Measurements from ENCODE around the gene GABRB1.

The GABRB1 gene

DNA sequence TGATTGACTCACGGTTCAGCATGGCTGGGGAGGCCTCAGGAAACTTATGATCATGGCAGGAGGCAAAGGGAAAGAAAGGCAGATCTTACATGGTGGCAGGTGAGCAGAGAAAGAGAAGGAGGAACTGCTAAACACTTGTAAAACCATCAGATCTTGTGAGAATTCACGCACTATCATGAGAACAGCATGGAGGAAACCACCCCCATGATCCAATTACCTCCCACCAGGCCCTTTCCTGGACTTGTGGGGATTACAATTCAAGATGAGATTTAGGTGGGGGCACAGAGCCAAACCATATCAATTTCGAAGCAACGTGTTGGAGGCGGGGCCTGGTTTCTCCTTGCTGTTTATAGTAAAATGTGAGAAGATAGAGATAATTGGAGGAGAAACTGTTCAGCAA is 167.4 kb downstream of the GABRB1 start:
- no peaks in the 10 kb centered on the region for H3K4me1 ChIP-seq (ENCODE audit: control insufficient read depth, insufficient read depth, low read length)
- no peak overlapping the region for H3K27ac ChIP-seq (ENCODE audit: low read length)
- no CpG with 5 or more reads among the region's 5 CpGs for WGBS (ENCODE audit: insufficient coverage, insufficient read length)
- H3K36me3 ChIP-seq (ENCODE audit: control insufficient read depth, insufficient read depth, low read length), result no peaks in the 10 kb centered on the region
- no peak for DNase-seq (ENCODE audit: low read depth, low spot score)
- no peak overlapping the region for H3K4me3 ChIP-seq (ENCODE audit: low read length)
- H3K27me3 ChIP-seq (ENCODE audit: control insufficient read depth, insufficient read depth, low read length), result no peaks in the 10 kb centered on the region
- H3K9me3 ChIP-seq (ENCODE audit: control insufficient read depth, insufficient read depth, low read length), result no peaks in the 10 kb centered on the region; the same call in 1 of the 2 replicates

DNA sequence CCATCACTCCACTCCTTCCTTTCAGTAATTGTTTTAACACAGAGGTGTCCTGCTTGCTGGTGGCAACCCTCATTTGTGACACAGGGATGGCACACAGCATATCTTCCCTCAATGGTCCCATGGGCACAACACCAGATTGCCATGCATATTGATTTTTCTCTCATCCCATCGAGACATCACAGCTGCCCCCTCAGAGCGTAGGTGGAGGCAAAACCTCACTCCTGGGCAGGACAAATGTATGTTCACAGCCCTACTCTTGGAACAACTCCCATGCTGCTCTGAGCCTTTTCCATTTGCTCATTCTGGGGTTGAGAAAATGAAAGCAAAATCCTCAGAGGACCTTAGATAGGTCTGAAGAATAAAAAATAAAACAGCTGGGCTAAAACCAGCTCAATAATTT is 172.2 kb downstream of the GABRB1 start:
- no peaks in the 10 kb centered on the region for H3K4me1 ChIP-seq (ENCODE audit: control insufficient read depth, insufficient read depth, low read length)
- no peaks in the 10 kb centered on the region; the same call in 1 of the 2 replicates for H3K9me3 ChIP-seq (ENCODE audit: control insufficient read depth, insufficient read depth, low read length)
- no peaks in the 10 kb centered on the region for H3K27me3 ChIP-seq (ENCODE audit: control insufficient read depth, insufficient read depth, low read length)
- no peak for DNase-seq (ENCODE audit: low read depth, low spot score)
- no peak overlapping the region for H3K4me3 ChIP-seq (ENCODE audit: low read length)
- no CpG with 5 or more reads among the region's 2 CpGs for WGBS (ENCODE audit: insufficient coverage, insufficient read length)
- H3K36me3 ChIP-seq (ENCODE audit: control insufficient read depth, insufficient read depth, low read length), result no peaks in the 10 kb centered on the region
- H3K27ac ChIP-seq (ENCODE audit: low read length), result no peak overlapping the region

DNA sequence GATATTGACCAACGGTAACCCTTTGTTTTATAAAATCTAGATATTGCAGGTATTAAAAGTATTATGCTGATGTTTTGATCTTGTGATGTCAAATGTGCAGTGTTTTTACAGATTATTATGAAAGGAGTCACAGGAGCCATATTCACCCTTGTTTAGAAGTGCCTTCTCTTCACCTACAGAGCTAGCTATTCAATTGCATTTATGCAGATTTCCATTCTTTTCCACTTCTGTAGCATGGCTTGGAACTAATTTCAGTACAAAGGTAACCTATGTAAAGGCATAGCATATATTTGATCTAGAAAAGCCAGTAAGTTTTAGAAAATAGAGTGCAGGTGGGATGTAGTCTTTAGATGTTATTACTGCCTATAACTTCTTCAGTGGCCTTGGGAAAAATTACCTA is 176.2 kb downstream of the GABRB1 start:
- no peaks in the 10 kb centered on the region for H3K27me3 ChIP-seq (ENCODE audit: control insufficient read depth, insufficient read depth, low read length)
- WGBS (ENCODE audit: insufficient coverage, insufficient read length), result no CpG with 5 or more reads among the region's 1 CpG
- H3K4me1 ChIP-seq (ENCODE audit: control insufficient read depth, insufficient read depth, low read length), result no peaks in the 10 kb centered on the region
- no peak overlapping the region for H3K4me3 ChIP-seq (ENCODE audit: low read length)
- no peaks in the 10 kb centered on the region; the same call in 1 of the 2 replicates for H3K9me3 ChIP-seq (ENCODE audit: control insufficient read depth, insufficient read depth, low read length)
- no peak for DNase-seq (ENCODE audit: low read depth, low spot score)
- no peaks in the 10 kb centered on the region for H3K36me3 ChIP-seq (ENCODE audit: control insufficient read depth, insufficient read depth, low read length)
- no peak overlapping the region for H3K27ac ChIP-seq (ENCODE audit: low read length)

DNA sequence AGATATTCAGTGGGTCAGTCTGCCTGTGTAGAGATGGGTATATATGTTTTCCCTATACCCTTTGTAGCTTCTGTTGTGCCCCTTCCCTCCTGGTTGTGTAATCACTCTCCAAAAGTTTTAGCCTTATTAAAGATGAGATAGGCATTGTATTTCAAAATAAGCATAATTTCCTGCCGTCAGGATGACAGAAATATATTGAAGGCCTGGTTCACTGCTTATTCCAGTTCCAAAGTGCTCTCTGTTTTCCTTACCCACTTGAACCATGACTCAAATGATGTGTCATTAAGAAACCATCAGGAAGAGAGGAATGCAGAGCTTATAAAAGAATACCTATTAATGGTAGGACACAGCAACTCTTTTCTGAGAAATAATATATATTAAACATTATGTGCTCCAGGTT is 178.5 kb downstream of the GABRB1 start:
- WGBS (ENCODE audit: insufficient coverage, insufficient read length), result no CpG with 5 or more reads among the region's 1 CpG
- DNase-seq (ENCODE audit: low read depth, low spot score), result no peak
- H3K36me3 ChIP-seq (ENCODE audit: control insufficient read depth, insufficient read depth, low read length), result no peaks in the 10 kb centered on the region
- no peaks in the 10 kb centered on the region for H3K4me1 ChIP-seq (ENCODE audit: control insufficient read depth, insufficient read depth, low read length)
- H3K4me3 ChIP-seq (ENCODE audit: low read length), result no peak overlapping the region
- no peaks in the 10 kb centered on the region; the same call in 1 of the 2 replicates for H3K9me3 ChIP-seq (ENCODE audit: control insufficient read depth, insufficient read depth, low read length)
- no peak overlapping the region for H3K27ac ChIP-seq (ENCODE audit: low read length)
- H3K27me3 ChIP-seq (ENCODE audit: control insufficient read depth, insufficient read depth, low read length), result no peaks in the 10 kb centered on the region

DNA sequence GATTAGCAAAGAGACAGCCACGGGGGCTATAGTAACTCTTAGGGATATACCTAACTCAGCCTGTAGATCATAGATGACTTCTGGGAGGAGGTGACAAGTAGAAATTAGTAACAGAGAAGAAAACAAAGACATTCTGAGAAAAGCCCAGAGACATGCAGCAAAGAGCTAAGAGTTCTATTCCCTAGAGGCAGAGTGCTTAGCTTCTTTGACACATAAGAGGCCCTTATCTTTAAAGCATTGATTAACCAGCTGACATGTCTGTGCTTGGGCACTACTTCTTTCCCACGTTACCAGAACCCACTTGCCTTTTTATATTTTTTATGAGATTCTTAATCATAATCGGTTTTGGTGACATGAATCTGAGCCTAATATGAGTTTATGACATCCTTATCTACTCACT is 179.5 kb downstream of the GABRB1 start:
- H3K27me3 ChIP-seq (ENCODE audit: control insufficient read depth, insufficient read depth, low read length), result no peaks in the 10 kb centered on the region
- no peaks in the 10 kb centered on the region; the same call in 1 of the 2 replicates for H3K9me3 ChIP-seq (ENCODE audit: control insufficient read depth, insufficient read depth, low read length)
- no peaks in the 10 kb centered on the region for H3K4me1 ChIP-seq (ENCODE audit: control insufficient read depth, insufficient read depth, low read length)
- H3K36me3 ChIP-seq (ENCODE audit: control insufficient read depth, insufficient read depth, low read length), result no peaks in the 10 kb centered on the region
- no peak for DNase-seq (ENCODE audit: low read depth, low spot score)
- H3K4me3 ChIP-seq (ENCODE audit: low read length), result no peak overlapping the region
- no peak overlapping the region for H3K27ac ChIP-seq (ENCODE audit: low read length)
- WGBS (ENCODE audit: insufficient coverage, insufficient read length), result no CpG with 5 or more reads among the region's 3 CpGs

DNA sequence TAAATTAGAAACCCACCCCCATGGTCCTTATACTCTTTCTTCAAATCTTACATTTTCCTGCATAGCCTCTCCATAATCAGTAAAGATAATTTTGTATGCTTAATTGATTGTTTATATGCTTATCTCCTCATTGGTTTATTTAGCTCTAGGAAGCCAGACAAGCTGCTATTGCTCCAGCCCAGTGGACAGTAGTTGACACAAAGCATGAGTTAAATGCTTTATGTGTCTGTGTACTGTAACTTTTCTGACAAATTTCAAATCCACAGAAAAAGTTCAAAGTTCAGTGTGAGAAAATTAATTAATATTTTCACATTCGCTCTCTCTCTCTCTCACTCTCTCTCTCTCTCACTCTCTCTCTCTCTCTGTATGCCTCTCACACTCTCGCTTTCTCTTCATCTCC is 181.7 kb downstream of the GABRB1 start:
- H3K36me3 ChIP-seq (ENCODE audit: control insufficient read depth, insufficient read depth, low read length), result no peaks in the 10 kb centered on the region
- WGBS (ENCODE audit: insufficient coverage, insufficient read length), result 100% methylated on average over 1 of the region's 2 CpGs
- H3K4me1 ChIP-seq (ENCODE audit: control insufficient read depth, insufficient read depth, low read length), result no peaks in the 10 kb centered on the region
- H3K27ac ChIP-seq (ENCODE audit: low read length), result no peak overlapping the region
- no peaks in the 10 kb centered on the region for H3K27me3 ChIP-seq (ENCODE audit: control insufficient read depth, insufficient read depth, low read length)
- H3K4me3 ChIP-seq (ENCODE audit: low read length), result no peak overlapping the region
- no peak for DNase-seq (ENCODE audit: low read depth, low spot score)
- H3K9me3 ChIP-seq (ENCODE audit: control insufficient read depth, insufficient read depth, low read length), result no peaks in the 10 kb centered on the region; the same call in 1 of the 2 replicates

DNA sequence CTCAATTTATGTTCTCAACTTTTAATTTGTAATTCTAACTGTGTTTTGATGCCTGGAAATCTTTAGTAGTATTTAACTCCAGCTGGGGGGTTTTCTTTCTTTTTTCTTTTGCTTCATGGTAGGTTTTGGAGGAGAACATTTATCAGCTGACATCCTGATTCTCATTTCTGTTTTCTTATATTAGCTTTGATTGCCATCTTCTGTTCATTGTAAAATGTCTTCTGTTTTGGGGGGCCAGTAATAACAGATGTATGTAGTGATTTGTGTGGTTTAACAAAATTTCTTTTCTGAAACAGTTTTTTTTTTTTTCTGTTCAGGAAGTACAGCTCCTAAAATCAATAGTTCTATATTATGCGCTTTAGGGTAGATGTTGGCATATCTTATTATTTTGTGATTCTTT is 182.2 kb downstream of the GABRB1 start:
- H3K27ac ChIP-seq (ENCODE audit: low read length), result no peak overlapping the region

DNA sequence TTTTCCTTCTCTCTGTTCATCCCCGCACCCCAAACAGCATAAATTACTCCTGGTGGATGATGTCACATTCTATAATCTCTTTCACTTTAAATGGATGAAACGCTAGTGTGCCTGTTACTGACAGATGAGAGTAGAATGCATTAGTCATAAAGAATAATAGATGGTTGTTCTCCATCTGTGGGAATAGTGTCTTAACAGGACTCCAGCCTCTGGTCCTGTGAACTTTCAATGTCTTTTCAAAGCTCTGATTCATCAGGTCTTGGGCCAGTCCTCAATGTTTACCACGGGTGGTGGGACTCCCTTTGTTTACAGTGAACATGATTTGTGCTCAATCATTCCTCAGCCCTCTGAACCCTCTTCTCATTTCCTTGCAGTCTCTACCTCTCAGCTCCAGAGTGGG is 182.6 kb downstream of the GABRB1 start:
- Histone ChIP-seq H3K9me3 (ENCODE audit: control insufficient read depth, insufficient read depth, low read length) (no peaks in the 10 kb centered on the region; the same call in 1 of the 2 replicates), H3K27ac (ENCODE audit: low read length) (no peak overlapping the region), H3K36me3 (ENCODE audit: control insufficient read depth, insufficient read depth, low read length) (no peaks in the 10 kb centered on the region), H3K4me3 (ENCODE audit: low read length) (no peak overlapping the region), H3K27me3 (ENCODE audit: control insufficient read depth, insufficient read depth, low read length) (no peaks in the 10 kb centered on the region), H3K4me1 (ENCODE audit: control insufficient read depth, insufficient read depth, low read length) (no peaks in the 10 kb centered on the region)
- no CpG with 5 or more reads among the region's 3 CpGs for WGBS (ENCODE audit: insufficient coverage, insufficient read length)
- DNase-seq (ENCODE audit: low read depth, low spot score), result no peak

More for the DNA sequence above, 182.2 kb downstream of the GABRB1 start:
- H3K4me1 ChIP-seq (ENCODE audit: control insufficient read depth, insufficient read depth, low read length), result no peaks in the 10 kb centered on the region
- H3K27me3 ChIP-seq (ENCODE audit: control insufficient read depth, insufficient read depth, low read length), result no peaks in the 10 kb centered on the region
- H3K9me3 ChIP-seq (ENCODE audit: control insufficient read depth, insufficient read depth, low read length), result no peaks in the 10 kb centered on the region; the same call in 1 of the 2 replicates
- no peak overlapping the region for H3K4me3 ChIP-seq (ENCODE audit: low read length)
- no peaks in the 10 kb centered on the region for H3K36me3 ChIP-seq (ENCODE audit: control insufficient read depth, insufficient read depth, low read length)
- WGBS (ENCODE audit: insufficient coverage, insufficient read length), result no CpG with 5 or more reads among the region's 1 CpG
- no peak for DNase-seq (ENCODE audit: low read depth, low spot score)

DNA sequence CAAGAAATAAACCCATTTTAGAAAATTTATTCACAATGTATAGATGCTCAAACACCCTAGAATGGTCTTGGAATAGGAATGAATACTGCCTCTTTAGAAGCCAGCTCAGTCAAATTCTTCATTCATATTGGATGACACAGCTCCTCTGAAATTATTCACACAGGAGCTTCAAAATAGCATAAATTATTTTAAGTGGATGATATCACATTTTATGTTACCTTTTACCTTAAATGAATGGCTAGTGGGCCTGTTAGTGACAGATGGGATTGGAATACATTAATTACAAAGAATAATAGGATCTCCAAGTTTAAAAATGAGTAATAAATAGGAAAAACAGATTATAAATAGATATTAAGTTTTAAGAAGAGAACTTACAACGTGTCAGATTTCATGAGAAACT is 184.4 kb downstream of the GABRB1 start:
- no peak for DNase-seq (ENCODE audit: low read depth, low spot score)
- no peak overlapping the region for H3K4me3 ChIP-seq (ENCODE audit: low read length)
- no peaks in the 10 kb centered on the region for H3K4me1 ChIP-seq (ENCODE audit: control insufficient read depth, insufficient read depth, low read length)
- no peaks in the 10 kb centered on the region; the same call in 1 of the 2 replicates for H3K9me3 ChIP-seq (ENCODE audit: control insufficient read depth, insufficient read depth, low read length)
- no CpG with 5 or more reads among the region's 1 CpG for WGBS (ENCODE audit: insufficient coverage, insufficient read length)
- no peaks in the 10 kb centered on the region for H3K36me3 ChIP-seq (ENCODE audit: control insufficient read depth, insufficient read depth, low read length)
- H3K27ac ChIP-seq (ENCODE audit: low read length), result no peak overlapping the region
- no peaks in the 10 kb centered on the region for H3K27me3 ChIP-seq (ENCODE audit: control insufficient read depth, insufficient read depth, low read length)

DNA sequence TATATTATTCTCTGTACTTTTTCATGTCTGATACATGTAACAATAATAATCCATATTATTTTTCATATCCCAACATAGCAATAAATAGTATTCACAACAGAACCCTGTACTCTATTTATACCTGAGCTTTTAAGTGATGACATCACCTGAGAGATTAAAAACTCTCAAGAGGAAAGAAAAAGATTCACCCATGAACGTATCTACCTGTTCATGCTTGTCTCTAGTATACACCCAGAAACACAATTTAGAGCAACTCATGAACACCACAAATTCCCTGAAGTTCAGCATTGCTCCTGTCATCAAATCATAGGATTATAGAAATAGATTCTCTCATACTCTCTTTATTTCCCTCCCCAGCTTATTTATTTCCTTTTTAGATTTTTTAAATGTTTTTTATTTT is 185.9 kb downstream of the GABRB1 start:
- H3K27ac ChIP-seq (ENCODE audit: low read length), result no peak overlapping the region
- no peaks in the 10 kb centered on the region for H3K4me1 ChIP-seq (ENCODE audit: control insufficient read depth, insufficient read depth, low read length)
- H3K36me3 ChIP-seq (ENCODE audit: control insufficient read depth, insufficient read depth, low read length), result no peaks in the 10 kb centered on the region
- WGBS (ENCODE audit: insufficient coverage, insufficient read length), result no CpG with 5 or more reads among the region's 1 CpG
- DNase-seq (ENCODE audit: low read depth, low spot score), result no peak
- no peak overlapping the region for H3K4me3 ChIP-seq (ENCODE audit: low read length)
- no peaks in the 10 kb centered on the region; the same call in 1 of the 2 replicates for H3K9me3 ChIP-seq (ENCODE audit: control insufficient read depth, insufficient read depth, low read length)
- H3K27me3 ChIP-seq (ENCODE audit: control insufficient read depth, insufficient read depth, low read length), result no peaks in the 10 kb centered on the region

DNA sequence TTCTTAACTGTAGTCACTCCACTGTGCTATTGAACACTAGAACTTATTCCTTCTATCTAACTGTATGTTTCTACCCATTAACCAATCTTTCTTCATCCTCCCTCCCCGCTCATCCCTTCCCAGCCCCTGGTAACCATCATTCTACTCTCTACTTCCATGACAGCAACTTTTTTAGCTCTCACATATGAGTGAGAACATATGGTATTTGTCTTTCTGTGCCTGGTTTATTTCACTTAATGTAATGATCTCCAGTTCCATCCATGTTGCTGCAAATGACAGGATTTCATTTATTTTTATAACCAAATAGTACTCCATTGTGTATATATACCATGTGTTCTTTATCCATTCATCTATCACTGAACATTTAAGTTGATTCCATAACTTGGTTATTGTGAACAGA is 186.5 kb downstream of the GABRB1 start:
- Histone ChIP-seq H3K27ac (ENCODE audit: low read length) (no peak overlapping the region), H3K27me3 (ENCODE audit: control insufficient read depth, insufficient read depth, low read length) (no peaks in the 10 kb centered on the region), H3K4me3 (ENCODE audit: low read length) (no peak overlapping the region), H3K9me3 (ENCODE audit: control insufficient read depth, insufficient read depth, low read length) (no peaks in the 10 kb centered on the region; the same call in 1 of the 2 replicates), H3K4me1 (ENCODE audit: control insufficient read depth, insufficient read depth, low read length) (no peaks in the 10 kb centered on the region), H3K36me3 (ENCODE audit: control insufficient read depth, insufficient read depth, low read length) (no peaks in the 10 kb centered on the region)
- no CpG with 5 or more reads among the region's 1 CpG for WGBS (ENCODE audit: insufficient coverage, insufficient read length)
- no peak for DNase-seq (ENCODE audit: low read depth, low spot score)

Data from iPS DF 6.9 (cell line).